ENCODE data around the gene FLNA.
"Not testable (repeated sequence)": the region's sequence is repeated elsewhere in the genome, so short reads cannot be mapped to it uniquely, and the experiment has no call there.

GRCh38 chrX:154396363-154396762 lies 21.9 kb upstream of the FLNA start:
- not testable (repeated sequence) for TF ChIP-seq CTCF (IDR thresholded peaks at IDR 0.05; ENCODE audit: extremely low read depth in 1 of 2, insufficient read depth in 1 of 2, low read depth in 1 of 2, low read length in 2 of 2); EZH2 (IDR thresholded peaks at IDR 0.05; ENCODE audit: borderline replicate concordance, low read depth, low read length, severe bottlenecking); POLR2A (IDR thresholded peaks at IDR 0.05; ENCODE audit: low read depth, low read length); POLR2AphosphoS5 (IDR thresholded peaks at IDR 0.05; ENCODE audit: insufficient read depth, low read depth, low read length)
